Panc1 (cell line): ENCODE results near the gene ITGB1. TPM values are rescaled to one million over a fixed set of nuclear protein-coding genes. Genes with fewer than 3 reads are reported as not detected.

Source experiments
- ATAC-seq: fragments of 200-7000 bp; cut with Tn5 transposase; 2 replicates; pipeline ENCODE4 v1.9.1; 2020; ENCODE audit warnings: mild to moderate bottlenecking, moderate library complexity
- BruUV-seq: library from RNA; stranded (reverse); fragments of 400-500 nt; replicated peaks from 2 replicates; lab custom pipeline; 2021; lab: Mats Ljungman, UMichigan
- CTCF ChIA-PET: fragments of 300-600 bp; sonication (Branson Sonifier 250); formaldehyde crosslinking; loops from one replicate; lab custom pipeline; 2022; ENCODE audit warnings: antibody characterized with exemption; lab: Charles Lee
- POLR2A ChIA-PET: fragments of 300-600 bp; sonication (Branson Sonifier 250); formaldehyde crosslinking; loops from one replicate; lab custom pipeline; 2022; ENCODE audit warnings: antibody characterized with exemption; lab: Charles Lee
- DNase-seq: peaks from one replicate; pipeline ENCODE4 v3.0.0-alpha.2; 2010; ENCODE audit warnings: low read depth, low spot score
- H3K27ac ChIP-seq: 2 replicates; pipeline ENCODE4 v1.5.1; 2011; ENCODE audit warnings: mild to moderate bottlenecking, low read length, inconsistent platforms
- H3K27me3 ChIP-seq: fragments of 200-500 bp; sonication (Bioruptor generic); 2 replicates; pipeline ENCODE4 v1.6.0; 2014; ENCODE audit warnings: low read length, inconsistent platforms; ENCODE audit not compliant: control insufficient read depth, insufficient read depth
- H3K36me3 ChIP-seq: fragments of 200-500 bp; sonication (Bioruptor generic); 2 replicates; pipeline ENCODE4 v1.5.1; 2014; ENCODE audit warnings: inconsistent platforms, mild to moderate bottlenecking, low read length, moderate library complexity; ENCODE audit not compliant: control insufficient read depth, insufficient read depth
- H3K4me1 ChIP-seq: 2 replicates; pipeline ENCODE4 v1.5.1; 2011; ENCODE audit warnings: inconsistent platforms, mild to moderate bottlenecking, low read length, moderate library complexity; ENCODE audit not compliant: control insufficient read depth, insufficient read depth
- H3K4me3 ChIP-seq, 2 experiments: 2 replicates each; pipeline ENCODE4 v1.5.1; 2011 to 2012; ENCODE audit warnings: low read depth in 2 of 2, low read length in 2 of 2, mild to moderate bottlenecking in 2 of 2, inconsistent platforms in 1 of 2, moderate library complexity in 1 of 2
- H3K9me3 ChIP-seq: fragments of 200-500 bp; sonication (Bioruptor generic); 2 replicates; pipeline ENCODE4 v1.5.1; 2014; ENCODE audit warnings: low read depth, mild to moderate bottlenecking, inconsistent platforms, low read length, moderate library complexity; ENCODE audit not compliant: control insufficient read depth, insufficient read depth
- POLR2AphosphoS5 ChIP-seq: IDR thresholded peaks from 2 replicates; pipeline ENCODE4 v1.6.1; 2012; ENCODE audit warnings: mild to moderate bottlenecking, low read depth, low read length, moderate library complexity
- SIN3A ChIP-seq: IDR thresholded peaks from 2 replicates; pipeline ENCODE4 v1.6.1; 2012; ENCODE audit warnings: low read depth, mild to moderate bottlenecking, low read length, moderate library complexity, borderline replicate concordance; ENCODE audit not compliant: insufficient read depth
- TCF7L2 ChIP-seq: IDR thresholded peaks from 2 replicates; pipeline ENCODE4 v1.6.1; 2011; ENCODE audit warnings: mild to moderate bottlenecking, low read depth, low read length, inconsistent platforms
- in situ Hi-C: cut with HindIII; loops from 2 replicates; pipeline ENCODE4 v1.10.0; 2016; ENCODE audit warnings: low sequenced_read_pairs, low pct_unique_long_range_greater_than_20kb
- intact Hi-C: fragments of 100-400 bp; cut with micrococcal nuclease; formaldehyde crosslinking; loops from one replicate; pipeline ENCODE4 v1.10.0; 2022; ENCODE audit not compliant: unreplicated experiment
- total RNA-seq: library from RNA; stranded (reverse); gene quantifications from one replicate; pipeline ENCODE4 v1.2.1, GENCODE V29; 2021; ENCODE audit not compliant: unreplicated experiment
- TF ChIP-seq, protein P1 (sequence below), 2 experiments: IDR thresholded peaks; 2 replicates each; pipeline ENCODE4 v1.6.1; 2011 to 2012; ENCODE audit warnings: low read depth in 2 of 2, control low read depth in 1 of 2, low read length in 1 of 2, mild to moderate bottlenecking in 1 of 2, moderate library complexity in 1 of 2; ENCODE audit not compliant: insufficient read depth in 1 of 2
- TF ChIP-seq, protein P2 (sequence below): fragments of 450-650 bp; IDR thresholded peaks from 2 replicates; pipeline ENCODE4 v1.5.1; 2017; ENCODE audit warnings: mild to moderate bottlenecking

Gene ITGB1
- total RNA-seq, 1 experiment from 2014 or later = 803 TPM

GRCh38 chr10:32951111-32951510 is 6.9 kb downstream of the ITGB1 start:
- BruUV-seq = no TSS peak
- in situ Hi-C loops = no loop called here
- H3K27me3 ChIP-seq = no peaks in the 10 kb centered on the region
- ATAC-seq (0 out of 2 replicates have a peak, but pooled peaks have one; percentile 24), DNase-seq (no peak)
- H3K36me3 ChIP-seq = no peaks in the 10 kb centered on the region; the same call in 1 of the 2 replicates
- H3K27ac ChIP-seq = peak overlapping the region; percentile 100
- H3K9me3 ChIP-seq = no peaks in the 10 kb centered on the region
- H3K4me3 ChIP-seq = peak overlapping the region; percentile 21 to 43
- no peak for TF ChIP-seq POLR2AphosphoS5
- ChIA-PET POLR2A (interaction anchor here (0.5 kb wide), 1 partner anchor 22 kb away, joined by 4 read pairs; no protein-coding TSS in a partner anchor), CTCF (interaction anchor here (0.7 kb wide), 1 partner anchor 58 kb away, joined by 3 read pairs; no protein-coding TSS in a partner anchor)
- H3K4me1 ChIP-seq = peaks cover 66% of the 10 kb centered on the region
- intact Hi-C loops = no loop called here

- peak; percentile 7; the same call in 1 of the 2 replicates for ATAC-seq
- intact Hi-C loops (no loop called here), in situ Hi-C loops (no loop called here)
- H3K4me1 ChIP-seq = peaks cover 71% of the 10 kb centered on the region
- H3K36me3 ChIP-seq = no peaks in the 10 kb centered on the region; the same call in 1 of the 2 replicates
- no peak for DNase-seq
- H3K27ac ChIP-seq = peak overlapping the region; percentile 100
- ChIA-PET POLR2A (interaction anchor here (0.5 to 0.8 kb wide), 2 partner anchors 23 to 54 kb away, joined by 3 to 4 read pairs; no protein-coding TSS in a partner anchor), CTCF (no interaction called here)
- H3K27me3 ChIP-seq = no peaks in the 10 kb centered on the region
- no TSS peak for BruUV-seq
- H3K4me3 ChIP-seq = peak overlapping the region; percentile 21 to 43
- TF ChIP-seq, protein P1, sequence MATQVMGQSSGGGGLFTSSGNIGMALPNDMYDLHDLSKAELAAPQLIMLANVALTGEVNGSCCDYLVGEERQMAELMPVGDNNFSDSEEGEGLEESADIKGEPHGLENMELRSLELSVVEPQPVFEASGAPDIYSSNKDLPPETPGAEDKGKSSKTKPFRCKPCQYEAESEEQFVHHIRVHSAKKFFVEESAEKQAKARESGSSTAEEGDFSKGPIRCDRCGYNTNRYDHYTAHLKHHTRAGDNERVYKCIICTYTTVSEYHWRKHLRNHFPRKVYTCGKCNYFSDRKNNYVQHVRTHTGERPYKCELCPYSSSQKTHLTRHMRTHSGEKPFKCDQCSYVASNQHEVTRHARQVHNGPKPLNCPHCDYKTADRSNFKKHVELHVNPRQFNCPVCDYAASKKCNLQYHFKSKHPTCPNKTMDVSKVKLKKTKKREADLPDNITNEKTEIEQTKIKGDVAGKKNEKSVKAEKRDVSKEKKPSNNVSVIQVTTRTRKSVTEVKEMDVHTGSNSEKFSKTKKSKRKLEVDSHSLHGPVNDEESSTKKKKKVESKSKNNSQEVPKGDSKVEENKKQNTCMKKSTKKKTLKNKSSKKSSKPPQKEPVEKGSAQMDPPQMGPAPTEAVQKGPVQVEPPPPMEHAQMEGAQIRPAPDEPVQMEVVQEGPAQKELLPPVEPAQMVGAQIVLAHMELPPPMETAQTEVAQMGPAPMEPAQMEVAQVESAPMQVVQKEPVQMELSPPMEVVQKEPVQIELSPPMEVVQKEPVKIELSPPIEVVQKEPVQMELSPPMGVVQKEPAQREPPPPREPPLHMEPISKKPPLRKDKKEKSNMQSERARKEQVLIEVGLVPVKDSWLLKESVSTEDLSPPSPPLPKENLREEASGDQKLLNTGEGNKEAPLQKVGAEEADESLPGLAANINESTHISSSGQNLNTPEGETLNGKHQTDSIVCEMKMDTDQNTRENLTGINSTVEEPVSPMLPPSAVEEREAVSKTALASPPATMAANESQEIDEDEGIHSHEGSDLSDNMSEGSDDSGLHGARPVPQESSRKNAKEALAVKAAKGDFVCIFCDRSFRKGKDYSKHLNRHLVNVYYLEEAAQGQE (IDR thresholded peaks at IDR 0.05; ENCODE audit: insufficient read depth in 1 of 2, low read depth in 2 of 2, low read length in 1 of 2) = no peak
- no peak for TF ChIP-seq SIN3A
- H3K9me3 ChIP-seq = no peaks in the 10 kb centered on the region
These were observed 7.4 kb downstream of the ITGB1 start for GRCh38 chr10:32950591-32951108.

- Histone ChIP-seq H3K4me3 (no peak overlapping the region), H3K36me3 (no peaks in the 10 kb centered on the region; the same call in 1 of the 2 replicates), H3K9me3 (no peaks in the 10 kb centered on the region), H3K27me3 (no peaks in the 10 kb centered on the region), H3K27ac (peak overlapping the region; percentile 100), H3K4me1 (peaks cover 82% of the 10 kb centered on the region)
- TF ChIP-seq, protein P1 (IDR thresholded peaks at IDR 0.05; ENCODE audit: insufficient read depth in 1 of 2, low read depth in 2 of 2, low read length in 1 of 2) = no peak
- TF ChIP-seq POLR2AphosphoS5 = no peak
- TF ChIP-seq, protein P2, sequence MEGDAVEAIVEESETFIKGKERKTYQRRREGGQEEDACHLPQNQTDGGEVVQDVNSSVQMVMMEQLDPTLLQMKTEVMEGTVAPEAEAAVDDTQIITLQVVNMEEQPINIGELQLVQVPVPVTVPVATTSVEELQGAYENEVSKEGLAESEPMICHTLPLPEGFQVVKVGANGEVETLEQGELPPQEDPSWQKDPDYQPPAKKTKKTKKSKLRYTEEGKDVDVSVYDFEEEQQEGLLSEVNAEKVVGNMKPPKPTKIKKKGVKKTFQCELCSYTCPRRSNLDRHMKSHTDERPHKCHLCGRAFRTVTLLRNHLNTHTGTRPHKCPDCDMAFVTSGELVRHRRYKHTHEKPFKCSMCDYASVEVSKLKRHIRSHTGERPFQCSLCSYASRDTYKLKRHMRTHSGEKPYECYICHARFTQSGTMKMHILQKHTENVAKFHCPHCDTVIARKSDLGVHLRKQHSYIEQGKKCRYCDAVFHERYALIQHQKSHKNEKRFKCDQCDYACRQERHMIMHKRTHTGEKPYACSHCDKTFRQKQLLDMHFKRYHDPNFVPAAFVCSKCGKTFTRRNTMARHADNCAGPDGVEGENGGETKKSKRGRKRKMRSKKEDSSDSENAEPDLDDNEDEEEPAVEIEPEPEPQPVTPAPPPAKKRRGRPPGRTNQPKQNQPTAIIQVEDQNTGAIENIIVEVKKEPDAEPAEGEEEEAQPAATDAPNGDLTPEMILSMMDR = no peak
- no peak for TF ChIP-seq TCF7L2
- no peak for TF ChIP-seq SIN3A
- ChIA-PET CTCF (no interaction called here), POLR2A (no interaction called here)
- in situ Hi-C loops = no loop called here
- no TSS peak for BruUV-seq
- no peak for ATAC-seq
- no peak for DNase-seq
- intact Hi-C loops = no loop called here
These were observed 8.8 kb downstream of the ITGB1 start for GRCh38 chr10:32949221-32949678.
